Thymus (tissue), 11 donors: Measurements from ENCODE around the gene MPV17L. TPM values are rescaled to one million over a fixed set of nuclear protein-coding genes. Genes with fewer than 3 reads are reported as not detected.
"Not testable (repeated sequence)": the region's sequence is repeated elsewhere in the genome, so short reads cannot be mapped to it uniquely, and the experiment has no call there.

Experiments
- DNase-seq, 9 donors: peaks; one replicate each; pipeline ENCODE4 v3.0.0-alpha.2; 2013; ENCODE audit warnings: low spot score in 9 of 9, low read depth in 6 of 9, missing footprints in 1 of 9
- H3K27ac ChIP-seq, 2 donors: one replicate each; pipeline ENCODE4 v1.5.1; 2013; ENCODE audit warnings: control low read depth in 1 of 2, low read depth in 1 of 2, low read length in 1 of 2, mild to moderate bottlenecking in 1 of 2, moderate library complexity in 1 of 2
- H3K27me3 ChIP-seq, 2 donors: one replicate each; pipeline ENCODE4 v1.5.1; 2013; ENCODE audit warnings: low read length in 1 of 2; ENCODE audit not compliant: control insufficient read depth in 2 of 2, insufficient read depth in 1 of 2
- H3K36me3 ChIP-seq, 2 donors: one replicate each; pipeline ENCODE4 v1.5.1; 2013; ENCODE audit warnings: low read length in 1 of 2, mild to moderate bottlenecking in 1 of 2, moderate library complexity in 1 of 2; ENCODE audit not compliant: control insufficient read depth in 2 of 2, insufficient read depth in 2 of 2
- H3K4me1 ChIP-seq, 2 donors: one replicate each; pipeline ENCODE4 v1.5.1; 2013; ENCODE audit warnings: low read length in 2 of 2; ENCODE audit not compliant: control insufficient read depth in 2 of 2, insufficient read depth in 2 of 2
- H3K4me3 ChIP-seq, 2 donors: one replicate each; pipeline ENCODE4 v1.5.1; 2013; ENCODE audit warnings: low read length in 2 of 2, control low read depth in 1 of 2, mild to moderate bottlenecking in 1 of 2
- H3K9me3 ChIP-seq, 2 donors: one replicate each; pipeline ENCODE4 v1.5.1; 2013; ENCODE audit warnings: low read length in 1 of 2, mild to moderate bottlenecking in 1 of 2; ENCODE audit not compliant: control insufficient read depth in 2 of 2, insufficient read depth in 1 of 2
- WGBS: extraction: QIAGEN DNeasy Blood & Tissue Kit; methylation state at CpG from one replicate; pipeline ENCODE4 v1.1.7; 2013; 5-methylcytosine and 5-hydroxymethylcytosine counted together
- polyA plus RNA-seq: library from polyadenylated mRNA; stranded (reverse); fragments of 200-250 nt; gene quantifications from one replicate; pipeline ENCODE4 v1.2.3, GENCODE V29; 2013
- total RNA-seq: library from RNA; stranded (reverse); fragments of 120-200 nt; gene quantifications from one replicate; pipeline ENCODE4 v1.2.4, GENCODE V29; 2013
- donor health status: healthy.

The MPV17L gene
- total and polyA plus RNA-seq, 2 donors, result 0.38 to 1.7 TPM

- 97% methylated on average over 9 of the region's 9 CpGs for WGBS
- no peaks in the 10 kb centered on the region for H3K4me1 ChIP-seq
- no peak for DNase-seq
- H3K27me3 ChIP-seq, result no peaks in the 10 kb centered on the region
- no peaks in the 10 kb centered on the region for H3K9me3 ChIP-seq
- H3K36me3 ChIP-seq, result no peaks in the 10 kb centered on the region
- H3K4me3 ChIP-seq, result no peak overlapping the region
- H3K27ac ChIP-seq, result no peak overlapping the region
Observed at GRCh38 chr16:15403392-15403995, 7.9 kb downstream of the MPV17L start.

DNA sequence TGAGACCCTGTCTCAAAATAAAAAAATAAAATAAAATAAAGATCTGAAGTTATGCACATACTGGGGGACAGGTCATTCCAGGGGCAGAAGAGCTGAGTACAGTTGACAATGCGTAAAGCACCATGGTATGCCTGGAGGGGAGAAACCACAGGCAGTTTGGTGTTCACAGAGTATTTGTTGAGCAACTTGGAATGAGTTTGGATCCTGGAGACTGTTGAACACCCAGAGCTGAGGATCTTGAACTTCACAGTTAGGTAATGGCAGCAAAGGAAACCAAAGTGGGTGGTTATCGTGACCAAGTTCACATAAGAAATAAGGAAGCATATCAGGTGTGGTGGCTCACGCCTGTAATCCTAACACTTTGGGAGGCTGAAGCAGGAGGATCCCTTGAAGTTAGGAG is 8.5 kb downstream of the MPV17L start:
- not testable (repeated sequence) for DNase-seq, H3K4me3 ChIP-seq, H3K4me1 ChIP-seq, H3K27ac ChIP-seq, H3K9me3 ChIP-seq, H3K36me3 ChIP-seq, H3K27me3 ChIP-seq
- 99% methylated on average over 3 of the region's 3 CpGs for WGBS

GRCh38 chr16:15404792-15405191 is 9.2 kb downstream of the MPV17L start:
- no peak for DNase-seq
- H3K27me3 ChIP-seq, result no peaks in the 10 kb centered on the region
- H3K4me3 ChIP-seq, result no peak overlapping the region
- no peak overlapping the region for H3K27ac ChIP-seq
- H3K9me3 ChIP-seq, result no peaks in the 10 kb centered on the region
- H3K36me3 ChIP-seq, result no peaks in the 10 kb centered on the region
- 79% methylated on average over 4 of the region's 4 CpGs for WGBS
- no peaks in the 10 kb centered on the region for H3K4me1 ChIP-seq

- not testable (repeated sequence) for H3K4me1 ChIP-seq, DNase-seq, H3K9me3 ChIP-seq, H3K4me3 ChIP-seq, H3K27me3 ChIP-seq, H3K36me3 ChIP-seq, H3K27ac ChIP-seq
- 93% methylated on average over 4 of the region's 4 CpGs for WGBS
Observed at GRCh38 chr16:15407756-15408155, 12.2 kb downstream of the MPV17L start.

GRCh38 chr16:15409476-15409875 is 13.9 kb downstream of the MPV17L start:
- 97% methylated on average over 6 of the region's 6 CpGs for WGBS
- not testable (repeated sequence) for DNase-seq

DNA sequence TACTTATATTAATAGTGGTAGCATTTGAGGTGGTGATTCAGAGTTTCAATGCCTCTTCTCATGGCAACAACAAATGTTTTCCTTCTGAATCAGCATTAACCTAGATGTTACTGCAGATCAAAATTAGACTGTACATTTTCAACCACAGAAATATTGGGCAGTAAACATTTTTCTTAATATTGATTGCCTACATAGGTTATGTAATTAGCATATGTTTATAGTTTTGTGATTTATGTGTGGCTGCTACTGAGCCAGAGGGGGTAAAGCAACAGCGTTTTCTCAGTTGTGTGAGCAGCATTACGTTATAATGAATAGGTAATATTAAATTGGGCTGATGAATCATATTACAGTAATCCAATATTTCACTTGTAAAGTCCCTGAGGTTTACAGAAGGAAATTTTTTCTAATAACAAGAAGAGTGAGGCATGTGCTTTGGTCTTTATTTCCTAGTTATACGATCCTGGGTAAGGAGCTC is 20.0 kb downstream of the MPV17L start:
- H3K9me3 ChIP-seq, result no peaks in the 10 kb centered on the region
- no peak overlapping the region for H3K4me3 ChIP-seq
- WGBS, result 84% methylated on average over 3 of the region's 3 CpGs
- H3K27ac ChIP-seq, result no peak overlapping the region
- no peaks in the 10 kb centered on the region for H3K4me1 ChIP-seq
- H3K27me3 ChIP-seq, result no peaks in the 10 kb centered on the region
- no peak for DNase-seq
- no peaks in the 10 kb centered on the region for H3K36me3 ChIP-seq

More at GRCh38 chr16:15409476-15409875, 13.9 kb downstream of the MPV17L start:
- not testable (repeated sequence) for H3K4me3 ChIP-seq, H3K4me1 ChIP-seq, H3K36me3 ChIP-seq, H3K9me3 ChIP-seq, H3K27me3 ChIP-seq, H3K27ac ChIP-seq

- Histone ChIP-seq H3K27me3 (no peaks in the 10 kb centered on the region), H3K36me3 (no peaks in the 10 kb centered on the region), H3K9me3 (no peaks in the 10 kb centered on the region), H3K27ac (no peak overlapping the region), H3K4me3 (no peak overlapping the region), H3K4me1 (no peaks in the 10 kb centered on the region)
- DNase-seq, result no peak
- WGBS, result 98% methylated on average over 2 of the region's 2 CpGs
Observed at GRCh38 chr16:15417197-15417596, 21.6 kb downstream of the MPV17L start.

DNA sequence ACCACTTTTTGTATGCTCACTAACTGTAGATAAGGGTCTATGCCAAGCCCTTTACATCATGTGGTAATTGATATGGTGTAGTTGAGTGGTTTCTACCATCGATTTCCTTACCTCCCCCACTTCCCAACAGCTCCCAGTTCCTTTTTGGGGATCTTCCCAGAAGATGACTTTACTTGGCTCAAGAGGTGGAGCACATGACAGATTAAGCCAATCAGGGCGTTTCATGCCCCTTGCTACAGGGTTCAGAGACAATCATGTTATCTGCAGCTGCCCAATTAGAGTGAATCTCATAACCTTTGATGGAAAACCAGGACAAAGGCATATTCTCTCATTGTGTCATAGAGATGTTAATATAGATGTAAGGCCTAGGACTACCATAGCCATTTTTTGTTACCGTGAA is 22.7 kb downstream of the MPV17L start:
- no peak overlapping the region for H3K4me3 ChIP-seq
- no peaks in the 10 kb centered on the region for H3K4me1 ChIP-seq
- H3K27me3 ChIP-seq, result no peaks in the 10 kb centered on the region
- DNase-seq, result no peak
- no peaks in the 10 kb centered on the region for H3K9me3 ChIP-seq
- H3K27ac ChIP-seq, result no peak overlapping the region
- WGBS, result 93% methylated on average over 3 of the region's 3 CpGs
- H3K36me3 ChIP-seq, result no peaks in the 10 kb centered on the region

- 92% methylated on average over 5 of the region's 5 CpGs for WGBS
- H3K4me1 ChIP-seq, H3K4me3 ChIP-seq, H3K36me3 ChIP-seq, H3K27ac ChIP-seq, H3K9me3 ChIP-seq, DNase-seq, H3K27me3 ChIP-seq: not testable (repeated sequence)
Observed at GRCh38 chr16:15421696-15422095, 26.1 kb downstream of the MPV17L start.
